ENCODE measurements around the gene MAS1L.

GRCh38 chr6:29483186-29483585 lies 4.6 kb downstream of the MAS1L start:
- TF ChIP-seq CTCF (IDR thresholded peaks at IDR 0.05) (no peak), POLR2A (IDR thresholded peaks at IDR 0.05) (no peak)
